HEK293 (cell line): ENCODE data around the gene SMAD1.

Experiments used
- CTCF ChIA-PET: fragments of 350-600 bp; formaldehyde crosslinking; extraction: SDS; loops from one replicate; lab custom pipeline; 2021; ENCODE audit warnings: antibody characterized with exemption; lab: Yijun Ruan, JAX
- POLR2A ChIA-PET: fragments of 300-600 bp; formaldehyde crosslinking; extraction: SDS; loops from one replicate; lab custom pipeline; 2020; ENCODE audit warnings: antibody characterized with exemption, inconsistent platforms; lab: Yijun Ruan, JAX
- H3K27ac ChIP-seq: fragments of 200-500 bp; sonication (Bioruptor generic); 2 replicates; pipeline ENCODE4 v1.5.1; 2014; ENCODE audit warnings: low read depth, low read length, control low read depth, inconsistent platforms; ENCODE audit errors: extremely low read depth
- H3K36me3 ChIP-seq, 2 experiments: fragments of 200-500 bp in 1 of 2; sonication (Bioruptor generic) in 1 of 2; 1 replicate in 1 of 2; 2 replicates in 1 of 2; pipeline ENCODE4 v1.5.1; 2014 to 2017; ENCODE audit warnings: inconsistent platforms in 2 of 2, low read length in 2 of 2; ENCODE audit not compliant: control insufficient read depth in 2 of 2, insufficient read depth in 1 of 2
- H3K4me1 ChIP-seq: fragments of 200-500 bp; sonication (Bioruptor generic); 2 replicates; pipeline ENCODE4 v1.5.1; 2014; ENCODE audit warnings: mild to moderate bottlenecking, low read length, inconsistent platforms; ENCODE audit not compliant: control insufficient read depth, insufficient read depth
- H3K4me3 ChIP-seq: 2 replicates; pipeline ENCODE4 v1.5.1; 2011; ENCODE audit warnings: low read depth, mild to moderate bottlenecking, control low read depth, low read length, moderate library complexity
- H3K9me3 ChIP-seq: fragments of 200-500 bp; sonication (Bioruptor generic); 2 replicates; pipeline ENCODE4 v1.5.1; 2014; ENCODE audit warnings: low read depth, low read length, inconsistent platforms; ENCODE audit not compliant: control insufficient read depth, insufficient read depth
- GLI4 ChIP-seq: fragments of 450-650 bp; formaldehyde crosslinking; IDR thresholded peaks from 2 replicates; pipeline ENCODE4 v1.5.1; 2016; ENCODE audit warnings: missing biosample characterization, missing genetic modification characterization
- PRDM1 ChIP-seq: fragments of 450-650 bp; formaldehyde crosslinking; IDR thresholded peaks from 2 replicates; pipeline ENCODE4; 2016; ENCODE audit warnings: missing biosample characterization, missing genetic modification characterization
- SCRT2 ChIP-seq: fragments of 450-650 bp; formaldehyde crosslinking; IDR thresholded peaks from 2 replicates; pipeline ENCODE4 v1.5.1; 2016; ENCODE audit warnings: missing biosample characterization, missing genetic modification characterization
- YY1 ChIP-seq: fragments of 450-650 bp; formaldehyde crosslinking; IDR thresholded peaks from 2 replicates; pipeline ENCODE4 v1.5.1; 2018; ENCODE audit warnings: missing biosample characterization, missing genetic modification characterization
- ZBTB1 ChIP-seq: fragments of 450-650 bp; formaldehyde crosslinking; IDR thresholded peaks from 2 replicates; pipeline ENCODE4 v1.5.1; 2016; ENCODE audit warnings: missing biosample characterization, missing genetic modification characterization
- ZBTB8A ChIP-seq: fragments of 450-650 bp; formaldehyde crosslinking; IDR thresholded peaks from 2 replicates; pipeline ENCODE4 v1.5.1; 2016; ENCODE audit warnings: missing biosample characterization, missing genetic modification characterization
- ZFP3 ChIP-seq: fragments of 450-650 bp; formaldehyde crosslinking; IDR thresholded peaks from 2 replicates; pipeline ENCODE4 v1.5.1; 2016; ENCODE audit warnings: low read depth, missing biosample characterization, missing genetic modification characterization
- ZFP37 ChIP-seq: fragments of 450-650 bp; formaldehyde crosslinking; IDR thresholded peaks from 2 replicates; pipeline ENCODE4 v1.5.1; 2016; ENCODE audit warnings: missing biosample characterization, missing genetic modification characterization
- ZNF133 ChIP-seq: fragments of 450-650 bp; formaldehyde crosslinking; IDR thresholded peaks from 2 replicates; pipeline ENCODE4 v1.5.1; 2016; ENCODE audit warnings: missing biosample characterization, missing genetic modification characterization
- ZNF202 ChIP-seq: fragments of 450-650 bp; formaldehyde crosslinking; IDR thresholded peaks from 2 replicates; pipeline ENCODE4 v1.5.1; 2016; ENCODE audit warnings: missing biosample characterization, missing genetic modification characterization, borderline replicate concordance
- ZNF274 ChIP-seq, 2 experiments: fragments of 200-500 bp in 1 of 2; fragments of 450-650 bp in 1 of 2; sonication (Bioruptor generic) in 1 of 2; formaldehyde crosslinking in 1 of 2; IDR thresholded peaks; 2 replicates each; pipeline versions ENCODE4 v1.5.1 to v1.6.1; 2014 to 2016; ENCODE audit warnings: borderline replicate concordance in 1 of 2, inconsistent platforms in 1 of 2, low read length in 1 of 2, missing biosample characterization in 1 of 2, missing genetic modification characterization in 1 of 2
- ZNF335 ChIP-seq: fragments of 450-650 bp; formaldehyde crosslinking; conservative IDR thresholded peaks from 2 replicates; pipeline ENCODE4 v1.5.1; 2016; ENCODE audit warnings: missing biosample characterization, missing genetic modification characterization
- ZNF561 ChIP-seq: fragments of 450-650 bp; IDR thresholded peaks from 2 replicates; pipeline ENCODE4 v1.5.1; 2018; ENCODE audit warnings: missing biosample characterization, missing genetic modification characterization, borderline replicate concordance
- ZNF610 ChIP-seq: fragments of 450-650 bp; formaldehyde crosslinking; IDR thresholded peaks from 2 replicates; pipeline ENCODE4 v1.5.1; 2016; ENCODE audit warnings: missing biosample characterization, missing genetic modification characterization, borderline replicate concordance
- ZNF660 ChIP-seq: fragments of 450-650 bp; IDR thresholded peaks from 2 replicates; pipeline ENCODE4 v1.5.1; 2018; ENCODE audit warnings: missing biosample characterization, mild to moderate bottlenecking, missing genetic modification characterization
- ZNF701 ChIP-seq: fragments of 450-650 bp; formaldehyde crosslinking; IDR thresholded peaks from 2 replicates; pipeline ENCODE4 v1.5.1; 2016; ENCODE audit warnings: missing biosample characterization, missing genetic modification characterization
- ZNF777 ChIP-seq: fragments of 450-650 bp; formaldehyde crosslinking; IDR thresholded peaks from 2 replicates; pipeline ENCODE4 v1.5.1; 2017; ENCODE audit warnings: missing biosample characterization, missing genetic modification characterization, borderline replicate concordance
- ZSCAN16 ChIP-seq: fragments of 450-650 bp; formaldehyde crosslinking; IDR thresholded peaks from 2 replicates; pipeline ENCODE4 v1.5.1; 2016; ENCODE audit warnings: missing biosample characterization, missing genetic modification characterization
- ZSCAN30 ChIP-seq: fragments of 450-650 bp; IDR thresholded peaks from 2 replicates; pipeline ENCODE4 v1.5.1; 2018; ENCODE audit warnings: missing biosample characterization, mild to moderate bottlenecking, missing genetic modification characterization, moderate library complexity
- TF ChIP-seq, protein P1 (sequence below): fragments of 450-650 bp; formaldehyde crosslinking; IDR thresholded peaks from 2 replicates; pipeline ENCODE4 v1.5.1; 2016; ENCODE audit warnings: missing biosample characterization, missing genetic modification characterization
- TF ChIP-seq, protein P2 (sequence below): fragments of 450-650 bp; formaldehyde crosslinking; IDR thresholded peaks from 2 replicates; pipeline ENCODE4 v1.5.1; 2017; ENCODE audit warnings: missing biosample characterization, missing genetic modification characterization
- TF ChIP-seq, protein P3 (sequence below): sonication (generic); formaldehyde crosslinking; IDR thresholded peaks from 2 replicates; pipeline ENCODE4 v1.8.1; 2022; ENCODE audit warnings: mild to moderate bottlenecking, moderate library complexity, missing genetic modification reagents

The SMAD1 gene

DNA sequence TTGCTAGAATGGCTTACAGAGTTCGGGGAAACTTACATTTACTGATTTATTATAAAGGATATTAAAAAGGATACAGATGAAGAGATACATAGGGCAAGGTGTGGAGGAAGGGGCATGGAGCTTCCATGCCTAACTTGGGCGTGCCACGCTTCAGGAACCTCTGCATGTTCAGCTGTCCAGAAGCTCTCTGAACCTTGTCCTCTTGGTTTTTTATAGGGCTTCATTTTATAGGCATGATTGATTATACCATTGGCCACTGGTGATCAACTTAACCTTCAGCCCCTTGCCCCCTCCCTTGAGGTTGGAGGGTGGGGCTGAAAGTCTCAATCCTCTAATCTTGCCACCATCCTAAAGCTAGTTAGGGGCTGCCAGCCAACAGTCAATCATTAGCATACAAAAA, 10.7 kb downstream of the SMAD1 start (continued):
- TF ChIP-seq ZNF335 (tag by site-specific recombination) (no peak), ZBTB8A (tag by site-specific recombination) (no peak)
- TF ChIP-seq, protein P1, sequence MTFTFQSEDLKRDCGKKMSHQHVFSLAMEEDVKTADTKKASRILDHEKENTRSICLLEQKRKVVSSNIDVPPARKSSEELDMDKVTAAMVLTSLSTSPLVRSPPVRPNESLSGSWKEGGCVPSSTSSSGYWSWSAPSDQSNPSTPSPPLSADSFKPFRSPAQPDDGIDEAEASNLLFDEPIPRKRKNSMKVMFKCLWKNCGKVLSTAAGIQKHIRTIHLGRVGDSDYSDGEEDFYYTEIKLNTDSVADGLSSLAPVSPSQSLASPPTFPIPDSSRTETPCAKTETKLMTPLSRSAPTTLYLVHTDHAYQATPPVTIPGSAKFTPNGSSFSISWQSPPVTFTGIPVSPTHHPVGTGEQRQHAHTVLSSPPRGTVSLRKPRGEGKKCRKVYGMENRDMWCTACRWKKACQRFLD (tag by site-specific recombination) = no peak
- TF ChIP-seq, all 188 proteins: peak for 0

DNA sequence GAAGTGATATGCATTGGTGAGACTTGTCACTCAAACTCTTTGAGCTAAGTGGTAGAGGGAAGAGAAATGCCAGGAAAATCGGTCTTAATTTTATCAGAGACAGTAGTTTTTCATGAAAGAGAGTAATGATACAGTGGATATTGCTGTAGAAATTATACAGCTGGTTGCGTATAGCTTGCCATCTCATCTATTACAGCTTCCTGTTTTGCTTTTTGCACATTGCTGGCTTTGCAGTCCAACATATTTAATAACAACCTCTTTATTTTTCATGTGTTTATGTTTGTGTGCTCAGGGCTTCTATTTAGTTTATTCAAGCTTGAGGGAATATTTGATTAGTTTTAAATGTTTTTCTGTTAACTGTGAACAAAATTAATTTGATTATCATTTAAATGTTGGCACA, 11.5 kb downstream of the SMAD1 start:
- no peaks in the 10 kb centered on the region for H3K9me3 ChIP-seq
- no peaks in the 10 kb centered on the region for H3K36me3 ChIP-seq
- no peak overlapping the region for H3K27ac ChIP-seq
- H3K4me1 ChIP-seq = no peaks in the 10 kb centered on the region
- H3K4me3 ChIP-seq = no peak overlapping the region
- CTCF ChIA-PET = no interaction called here
- POLR2A ChIA-PET = interaction anchor here (0.6 kb wide), 1 partner anchor 22 kb away, joined by 6 read pairs; no protein-coding TSS in a partner anchor
- TF ChIP-seq, protein P2, sequence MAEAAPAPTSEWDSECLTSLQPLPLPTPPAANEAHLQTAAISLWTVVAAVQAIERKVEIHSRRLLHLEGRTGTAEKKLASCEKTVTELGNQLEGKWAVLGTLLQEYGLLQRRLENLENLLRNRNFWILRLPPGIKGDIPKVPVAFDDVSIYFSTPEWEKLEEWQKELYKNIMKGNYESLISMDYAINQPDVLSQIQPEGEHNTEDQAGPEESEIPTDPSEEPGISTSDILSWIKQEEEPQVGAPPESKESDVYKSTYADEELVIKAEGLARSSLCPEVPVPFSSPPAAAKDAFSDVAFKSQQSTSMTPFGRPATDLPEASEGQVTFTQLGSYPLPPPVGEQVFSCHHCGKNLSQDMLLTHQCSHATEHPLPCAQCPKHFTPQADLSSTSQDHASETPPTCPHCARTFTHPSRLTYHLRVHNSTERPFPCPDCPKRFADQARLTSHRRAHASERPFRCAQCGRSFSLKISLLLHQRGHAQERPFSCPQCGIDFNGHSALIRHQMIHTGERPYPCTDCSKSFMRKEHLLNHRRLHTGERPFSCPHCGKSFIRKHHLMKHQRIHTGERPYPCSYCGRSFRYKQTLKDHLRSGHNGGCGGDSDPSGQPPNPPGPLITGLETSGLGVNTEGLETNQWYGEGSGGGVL (tag by site-specific recombination) = no peak
- TF ChIP-seq PRDM1 (no peak), ZNF660 (tag by site-specific recombination) (no peak), ZSCAN16 (tag by site-specific recombination) (no peak), ZNF202 (tag by site-specific recombination) (no peak), SCRT2 (tag by site-specific recombination) (no peak), ZFP3 (tag by site-specific recombination) (no peak), ZNF133 (tag by site-specific recombination) (no peak), ZBTB1 (no peak), ZNF610 (no peak), ZNF777 (tag by site-specific recombination) (no peak), ZNF701 (no peak), GLI4 (tag by site-specific recombination) (no peak), ZNF274 (IDR thresholded peaks at IDR 0.05; ENCODE audit: low read length) (no peak), ZNF274 (tag by site-specific recombination; IDR thresholded peaks at IDR 0.05; ENCODE audit: borderline replicate concordance) (no peak), ZFP37 (tag by site-specific recombination) (no peak), ZSCAN30 (no peak), YY1 (tag by site-specific recombination) (no peak), ZNF561 (tag by site-specific recombination) (no peak)
- TF ChIP-seq, protein P3, sequence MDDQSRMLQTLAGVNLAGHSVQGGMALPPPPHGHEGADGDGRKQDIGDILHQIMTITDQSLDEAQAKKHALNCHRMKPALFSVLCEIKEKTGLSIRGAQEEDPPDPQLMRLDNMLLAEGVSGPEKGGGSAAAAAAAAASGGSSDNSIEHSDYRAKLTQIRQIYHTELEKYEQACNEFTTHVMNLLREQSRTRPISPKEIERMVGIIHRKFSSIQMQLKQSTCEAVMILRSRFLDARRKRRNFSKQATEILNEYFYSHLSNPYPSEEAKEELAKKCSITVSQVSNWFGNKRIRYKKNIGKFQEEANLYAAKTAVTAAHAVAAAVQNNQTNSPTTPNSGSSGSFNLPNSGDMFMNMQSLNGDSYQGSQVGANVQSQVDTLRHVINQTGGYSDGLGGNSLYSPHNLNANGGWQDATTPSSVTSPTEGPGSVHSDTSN (CRISPR knock-in tag) = no peak
